Stimulated activated CD8-positive, alpha-beta memory T cell treated with anti-CD3 and anti-CD28 coated beads, Interleukin-4, amount 100 ng/mL, for 24 hours (primary cell): Measurements from ENCODE around the gene DDIT3.
A peak's percentile ranks its signal among the peaks of the same experiment; 100 is the strongest.

Source experiments
- DNase-seq: peaks from one replicate; pipeline ENCODE4 v3.0.0-alpha.2; 2020; ENCODE audit warnings: low read depth

DDIT3 gene

DNA sequence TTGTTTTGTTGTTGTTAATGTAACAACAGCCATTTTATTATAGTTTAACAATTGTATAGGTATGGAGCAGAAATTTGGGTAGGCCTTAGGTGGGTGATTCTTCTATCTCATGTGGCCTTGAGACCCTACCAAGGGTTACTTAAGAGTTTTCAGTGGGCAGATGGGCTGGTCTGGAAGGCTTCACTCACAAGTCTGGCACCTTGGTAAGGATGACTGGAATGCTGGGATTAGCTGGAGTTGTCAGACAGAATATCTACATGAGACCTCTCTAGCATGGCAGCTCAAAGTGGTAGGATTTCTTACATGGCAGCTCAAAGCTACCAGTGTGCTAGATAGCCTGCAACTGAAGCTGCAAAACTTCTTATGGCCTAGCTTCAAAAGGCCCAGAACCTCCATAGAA lies 34.6 kb downstream of the DDIT3 start:
- no peak for DNase-seq

DNA sequence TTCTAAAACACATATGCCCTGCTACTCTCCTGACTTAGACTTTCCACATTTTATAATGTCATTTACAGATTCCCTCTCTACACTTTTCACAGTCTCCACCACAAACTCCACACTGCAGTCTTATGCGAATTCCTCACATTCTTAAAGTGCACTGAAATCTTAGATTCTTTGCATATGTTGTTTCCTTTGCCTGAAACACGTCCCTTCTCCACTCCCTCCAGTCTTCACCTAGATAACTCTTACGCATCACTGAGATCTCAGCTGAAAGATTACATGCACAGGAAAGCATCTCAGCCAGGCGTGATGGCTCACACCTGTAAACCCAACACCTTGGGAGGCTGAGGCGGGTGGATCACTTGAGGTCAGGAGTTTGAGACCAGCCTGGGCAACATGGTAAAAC lies 36.8 kb downstream of the DDIT3 start:
- no peak for DNase-seq

DNA sequence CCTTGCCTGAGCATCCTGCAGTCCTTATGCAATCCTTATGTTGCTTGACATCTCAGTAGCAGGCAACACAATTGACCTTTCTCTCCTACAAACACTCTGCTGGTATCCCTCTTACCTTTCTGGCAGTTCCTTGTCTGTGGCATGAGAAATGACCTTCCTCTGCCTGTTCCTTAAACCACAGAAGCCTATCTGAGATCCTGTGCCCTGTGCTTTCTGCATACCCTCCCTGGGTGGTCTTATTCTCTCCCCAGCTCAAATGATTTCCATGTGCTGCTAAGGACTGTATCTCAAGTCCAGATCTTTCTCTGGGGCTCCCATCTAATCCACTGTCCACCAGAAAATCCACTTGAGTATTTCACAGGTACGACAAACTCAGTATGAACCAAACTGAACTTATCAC lies 38.6 kb downstream of the DDIT3 start:
- no peak for DNase-seq

DNA sequence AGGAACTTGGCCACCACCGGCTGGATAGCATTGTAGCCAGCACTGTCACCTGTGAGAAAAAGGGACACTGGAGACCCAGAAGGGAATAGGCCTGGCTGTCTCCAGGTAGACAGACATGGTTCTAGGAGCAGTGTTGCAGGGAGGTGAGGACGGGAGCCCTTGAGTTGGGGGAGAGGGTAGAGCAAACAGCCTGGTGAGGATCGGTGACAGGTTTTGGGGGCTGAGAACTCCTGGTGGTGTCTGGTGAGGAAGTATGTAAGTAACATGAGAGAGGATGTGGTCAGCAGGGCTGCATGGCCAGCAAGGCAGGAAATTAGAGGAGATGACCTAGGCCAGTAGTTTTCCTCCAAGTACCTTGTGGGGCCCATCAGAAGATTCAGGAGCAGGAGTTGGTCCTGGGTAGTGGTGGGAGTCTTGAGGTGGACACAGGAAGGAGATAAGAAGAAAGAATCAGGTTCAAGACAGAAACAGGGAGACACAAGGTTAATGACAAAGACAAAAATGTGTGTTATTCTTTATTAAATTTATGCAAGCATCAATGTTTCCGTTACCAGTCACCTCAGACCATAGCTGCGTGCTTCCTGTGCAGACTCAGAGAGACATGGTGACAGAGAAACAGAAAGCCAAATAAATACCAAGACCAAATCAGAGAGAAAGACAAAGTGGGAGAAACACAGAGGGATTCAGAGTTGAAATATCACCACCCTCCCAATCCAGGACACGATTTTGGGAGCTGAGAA lies 40.8 kb downstream of the DDIT3 start, which contains the start of gene ARHGAP9:
Gene ARHGAP9, minus strand, starts transcription at position 491 of the 740 bp plus-strand sequence. Its CDS starts 460 bp downstream, at position 31.
- no peak for DNase-seq

DNA sequence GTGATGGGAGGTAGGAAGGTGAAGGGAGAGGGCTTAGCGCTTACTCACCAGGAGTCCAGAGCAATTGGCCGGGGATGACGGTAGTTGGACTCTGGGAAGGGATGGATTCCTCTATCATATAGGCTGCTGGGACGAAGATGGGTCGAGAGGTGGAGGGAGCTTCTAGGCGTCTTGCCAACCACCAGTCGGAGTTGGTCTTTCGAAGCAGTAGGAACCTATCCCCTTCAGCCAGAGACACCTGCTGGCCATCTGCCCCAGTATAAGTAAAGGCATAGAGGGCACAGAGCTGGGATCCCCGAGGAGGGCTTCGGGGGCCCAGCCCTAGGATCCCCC lies 41.3 kb downstream of the DDIT3 start:
- DNase-seq: no peak

DNA sequence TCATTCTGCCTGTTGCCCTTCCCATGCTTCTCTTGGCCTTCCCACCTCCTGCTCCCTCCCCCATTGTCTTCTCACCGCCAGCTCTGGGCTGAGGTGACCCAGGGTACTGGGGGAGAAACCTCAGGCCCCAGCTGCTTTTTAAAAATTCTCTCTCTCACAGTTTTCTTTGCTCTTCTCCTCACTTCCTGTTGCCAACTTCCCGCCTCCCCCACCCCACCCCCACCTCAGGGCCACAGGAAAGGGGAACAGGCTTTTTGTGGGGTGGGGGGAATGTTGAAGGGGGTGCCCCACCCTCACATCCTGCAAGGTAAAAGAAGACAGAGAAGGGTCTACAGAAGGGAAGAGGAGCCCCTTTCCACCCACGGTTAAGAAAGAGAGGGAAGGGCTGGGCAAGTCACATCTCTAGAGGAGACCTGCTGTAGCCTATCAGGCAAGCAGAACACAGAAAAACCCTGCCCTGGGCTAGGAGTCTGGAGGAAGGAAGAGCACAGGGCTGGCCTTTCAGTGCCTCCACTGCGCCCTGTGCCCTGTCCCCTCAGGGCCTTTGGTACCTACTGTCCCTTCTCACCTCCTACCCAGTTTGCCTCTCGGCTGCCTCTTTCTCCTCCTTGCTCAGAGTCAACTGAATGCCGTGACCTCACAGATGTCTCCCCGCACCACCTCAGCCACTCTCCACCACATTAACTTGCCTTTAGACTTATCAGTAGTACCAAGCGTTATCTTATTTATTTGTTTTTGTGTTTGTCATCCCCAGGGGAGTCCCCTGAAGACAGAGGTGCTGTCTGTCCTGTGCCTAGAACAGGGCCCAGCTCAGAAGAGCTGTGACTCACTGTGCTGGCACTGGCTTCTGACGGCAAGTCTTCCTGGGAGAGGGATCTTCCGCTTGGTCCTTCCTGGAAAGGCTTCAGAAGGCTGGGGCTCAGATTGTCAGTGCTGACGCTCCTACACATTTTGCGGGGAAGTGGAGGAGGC lies 42.3 kb downstream of the DDIT3 start:
- DNase-seq: no peak

DNA sequence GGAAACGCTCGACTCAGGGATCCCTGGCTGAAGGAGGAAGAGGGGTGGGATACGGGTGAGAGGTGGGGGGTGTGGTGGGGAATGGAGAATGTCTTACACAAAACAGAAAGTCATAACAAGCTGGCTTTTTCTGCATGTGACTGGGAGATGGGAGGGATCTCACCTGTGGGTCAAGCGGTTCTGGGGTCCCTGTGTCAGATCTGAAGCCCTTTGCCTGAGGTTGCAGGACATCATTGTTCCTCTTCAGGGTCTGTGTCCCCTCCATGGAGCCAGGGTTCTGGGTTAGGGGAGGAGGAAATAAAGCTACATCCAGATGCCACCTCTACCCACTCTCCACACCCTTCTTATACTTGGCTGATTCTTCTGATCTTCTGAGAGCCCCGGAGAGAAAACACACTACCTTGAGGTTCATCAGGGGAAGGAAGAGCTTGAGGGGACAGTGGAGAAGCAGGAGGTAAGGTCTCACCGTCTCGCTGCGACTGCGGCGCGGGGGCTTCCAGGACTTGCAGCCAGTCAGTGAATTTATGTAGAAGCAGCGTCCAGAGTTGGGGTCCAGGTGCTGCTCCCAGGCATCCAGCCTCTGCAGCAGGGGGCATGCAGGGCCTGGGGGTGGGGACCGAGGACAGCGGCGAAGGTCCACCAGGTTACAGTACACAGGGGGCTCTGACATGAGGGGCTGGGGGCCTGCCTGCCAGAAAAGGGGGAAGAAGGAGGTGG lies 43.2 kb downstream of the DDIT3 start:
- no peak for DNase-seq

DNA sequence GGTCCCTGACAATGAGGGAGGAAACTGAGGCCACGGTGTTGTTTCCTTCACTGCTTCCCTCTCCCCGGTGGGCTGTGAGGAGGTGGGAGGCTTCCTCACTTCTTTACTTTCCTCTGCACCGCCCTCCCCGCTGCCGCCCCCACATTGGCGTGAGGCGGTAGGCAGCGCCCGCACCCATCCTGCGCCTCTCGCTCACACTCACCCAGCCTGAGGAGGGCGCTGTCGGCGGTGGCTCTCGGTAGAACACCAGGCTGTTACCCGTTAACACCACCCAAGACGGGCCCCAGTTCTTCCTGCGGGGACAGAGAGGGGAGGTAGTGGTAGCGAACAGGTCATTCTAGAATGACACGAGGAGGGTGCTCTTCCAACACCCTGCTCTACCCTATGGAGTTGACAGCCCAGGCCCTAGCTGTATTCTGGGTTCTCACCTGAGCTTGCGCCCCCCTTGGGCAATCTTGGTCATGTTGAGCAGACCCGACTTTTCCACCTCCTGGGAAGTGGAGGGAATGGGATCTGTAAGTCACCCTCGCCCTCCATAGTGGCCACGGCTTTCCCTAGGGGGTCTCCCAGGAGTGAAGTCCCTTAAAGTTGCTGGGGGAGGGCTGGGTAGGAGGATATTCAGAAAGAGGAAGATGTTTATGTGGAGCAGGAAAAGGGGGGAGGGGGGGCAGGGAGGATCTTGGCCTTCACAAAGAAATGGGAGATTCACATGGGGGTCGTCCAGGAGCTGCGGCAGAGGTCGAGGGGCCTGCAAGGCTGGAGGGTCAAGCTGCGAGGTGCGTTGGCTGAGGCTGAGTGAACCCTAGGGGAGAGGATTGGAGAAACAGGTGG lies 43.9 kb downstream of the DDIT3 start:
- peak; percentile 68 for DNase-seq

DNA sequence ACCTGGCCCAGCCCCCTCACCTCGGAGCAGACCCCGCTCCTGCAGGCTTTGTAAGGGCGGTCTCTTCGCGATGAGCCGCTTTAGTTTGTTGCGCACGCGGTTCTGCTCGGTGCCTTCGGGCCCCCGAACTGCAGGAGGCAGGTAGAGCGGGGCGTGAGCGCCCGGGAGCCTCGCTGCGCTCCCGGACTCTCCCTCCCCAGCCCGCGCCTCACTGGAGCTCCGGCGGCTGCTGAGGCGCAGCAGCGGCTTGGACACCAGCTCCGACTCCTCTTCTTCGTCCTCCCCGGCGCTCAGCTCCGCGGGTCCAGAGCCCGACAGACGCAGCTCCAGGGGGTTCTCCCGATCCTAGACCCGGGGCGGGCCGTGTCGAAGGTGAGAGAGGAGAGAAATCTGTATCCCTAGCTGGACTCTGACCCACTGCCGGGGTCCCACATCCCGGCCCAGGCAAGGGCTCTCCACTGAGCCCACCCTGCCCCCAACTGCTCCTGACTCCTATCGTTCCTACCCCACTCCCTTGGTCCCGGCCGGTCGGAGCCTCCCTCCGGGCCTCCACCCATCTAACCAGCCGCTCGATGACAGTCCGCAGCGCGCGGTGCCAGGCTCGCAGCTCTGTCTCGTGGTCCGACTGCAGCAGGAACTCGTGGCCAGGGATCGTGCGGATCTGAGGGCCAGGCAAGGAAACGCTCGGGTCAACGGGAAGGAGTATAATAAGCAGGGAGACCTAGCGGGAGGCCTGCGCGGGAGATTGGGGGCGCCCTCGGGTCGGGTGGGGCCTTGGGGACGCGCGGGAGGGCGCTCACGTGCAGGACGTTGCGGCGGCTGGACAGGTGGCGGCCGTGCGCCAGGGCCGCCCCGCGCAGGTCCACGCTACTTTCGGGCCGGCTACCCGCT lies 44.8 kb downstream of the DDIT3 start:
- no peak for DNase-seq

DNA sequence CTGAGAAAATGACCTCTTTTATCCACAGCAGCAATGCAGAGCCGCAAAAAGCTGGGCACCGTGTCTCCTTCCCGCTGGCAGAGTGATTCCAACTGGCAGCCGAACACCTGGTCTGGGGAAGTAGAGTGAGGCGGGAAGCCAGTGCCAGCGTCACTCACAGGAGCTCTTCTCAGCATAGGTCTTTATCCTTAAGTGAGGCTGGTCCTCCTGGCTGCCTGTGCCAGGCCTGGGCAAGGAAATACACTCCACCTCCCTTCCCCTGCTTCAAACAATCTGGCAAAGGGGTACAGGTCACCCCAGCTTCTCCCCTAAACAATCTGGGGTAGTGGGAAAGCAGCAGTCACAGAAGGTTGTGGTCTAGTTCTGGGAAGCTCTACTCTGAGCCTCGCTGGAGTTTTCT lies 45.5 kb downstream of the DDIT3 start:
- no peak for DNase-seq

DNA sequence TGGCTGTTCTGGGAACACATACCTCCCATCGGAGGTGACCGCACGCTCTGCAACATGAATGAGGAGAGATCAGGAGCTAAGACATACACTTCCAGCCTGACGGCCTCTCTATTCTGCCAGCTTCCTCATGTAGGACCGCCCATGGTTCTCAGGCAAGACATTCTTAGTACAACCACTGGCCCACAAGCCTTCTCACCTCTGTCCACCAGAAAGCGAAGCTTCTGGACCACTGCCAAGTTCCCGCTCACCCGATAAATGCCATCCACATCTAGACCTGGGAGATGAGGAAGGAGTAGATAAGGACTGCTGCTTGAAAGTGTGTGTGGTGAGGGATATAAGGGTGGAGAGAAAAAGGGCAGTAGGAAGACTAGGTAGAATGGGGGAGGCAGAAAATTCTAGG lies 45.9 kb downstream of the DDIT3 start:
- no peak for DNase-seq

DNA sequence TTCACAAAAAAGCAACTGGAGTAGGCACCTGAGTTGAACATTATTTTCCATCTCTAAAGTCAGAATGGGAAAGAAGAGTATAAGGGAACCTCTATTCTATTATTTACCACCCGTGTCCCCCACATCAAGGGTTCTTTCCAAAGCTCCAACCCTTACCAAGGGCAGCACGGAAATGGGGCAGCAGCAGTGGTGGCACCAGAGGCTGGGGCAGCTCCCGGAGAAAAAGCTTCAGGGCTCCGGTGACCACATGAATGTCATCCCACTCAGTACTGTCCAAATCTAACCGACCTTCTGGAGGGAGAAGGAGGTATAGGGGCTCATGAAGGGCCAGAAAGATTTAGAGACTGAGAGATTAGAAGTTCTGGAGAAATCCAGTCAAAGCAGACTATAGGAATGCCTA lies 46.4 kb downstream of the DDIT3 start:
- DNase-seq: no peak

DNA sequence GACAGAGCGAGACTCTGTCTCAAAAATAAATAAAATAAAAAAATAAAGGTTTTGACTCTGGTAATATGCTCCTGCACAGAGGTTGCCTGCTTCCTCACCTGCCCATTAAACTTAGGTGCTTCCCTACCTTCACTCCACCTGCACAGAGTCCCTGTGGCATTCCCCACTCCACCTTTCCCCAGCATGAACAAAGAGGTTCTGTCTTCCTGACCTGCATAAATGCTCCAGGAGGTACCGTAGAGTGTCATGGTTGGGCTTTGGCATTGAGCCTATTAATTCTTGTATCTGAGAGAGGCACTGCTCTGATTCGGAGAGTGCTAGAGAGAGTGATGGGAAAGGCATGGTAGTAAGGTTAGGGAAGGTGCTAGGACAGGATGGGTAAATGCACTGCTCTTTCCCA lies 46.9 kb downstream of the DDIT3 start:
- no peak for DNase-seq

DNA sequence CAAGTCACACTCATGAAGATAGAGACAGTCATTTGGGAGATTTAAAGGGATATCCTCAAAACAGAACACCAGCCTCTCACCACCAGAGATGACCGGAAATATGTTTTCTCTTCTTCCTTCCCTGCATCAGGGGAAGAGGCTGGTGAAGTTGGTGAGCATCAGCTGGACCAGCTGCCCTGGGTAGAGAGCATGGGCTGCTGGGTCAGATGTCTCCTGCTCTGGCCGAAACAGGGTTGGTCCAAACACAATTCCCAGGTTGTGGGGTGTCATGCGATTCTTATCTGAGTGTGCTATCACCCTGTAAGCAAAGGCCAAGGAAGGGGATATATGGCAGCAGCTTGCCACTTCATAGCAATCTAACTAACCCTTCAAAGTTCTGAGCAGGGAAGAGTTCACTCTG lies 47.9 kb downstream of the DDIT3 start:
- no peak for DNase-seq

DNA sequence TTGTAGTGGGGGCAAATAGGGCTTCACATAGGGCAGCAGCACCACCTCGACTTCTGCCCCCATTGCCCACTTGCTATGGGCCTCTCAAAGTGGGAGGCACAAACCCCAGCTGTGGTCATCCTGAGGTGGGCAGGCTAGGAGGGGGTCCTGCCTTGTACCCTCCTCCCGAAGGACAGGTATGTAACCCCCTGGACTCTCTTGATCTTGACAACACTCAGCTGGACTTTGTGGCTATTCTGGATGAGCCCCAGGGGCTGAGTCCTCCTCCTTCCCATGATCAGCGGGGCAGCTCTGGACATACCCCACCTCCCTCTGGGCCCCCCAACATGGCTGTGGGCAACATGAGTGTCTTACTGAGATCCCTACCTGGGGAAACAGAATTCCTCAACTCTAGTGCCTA lies 48.7 kb downstream of the DDIT3 start:
- no peak for DNase-seq

DNA sequence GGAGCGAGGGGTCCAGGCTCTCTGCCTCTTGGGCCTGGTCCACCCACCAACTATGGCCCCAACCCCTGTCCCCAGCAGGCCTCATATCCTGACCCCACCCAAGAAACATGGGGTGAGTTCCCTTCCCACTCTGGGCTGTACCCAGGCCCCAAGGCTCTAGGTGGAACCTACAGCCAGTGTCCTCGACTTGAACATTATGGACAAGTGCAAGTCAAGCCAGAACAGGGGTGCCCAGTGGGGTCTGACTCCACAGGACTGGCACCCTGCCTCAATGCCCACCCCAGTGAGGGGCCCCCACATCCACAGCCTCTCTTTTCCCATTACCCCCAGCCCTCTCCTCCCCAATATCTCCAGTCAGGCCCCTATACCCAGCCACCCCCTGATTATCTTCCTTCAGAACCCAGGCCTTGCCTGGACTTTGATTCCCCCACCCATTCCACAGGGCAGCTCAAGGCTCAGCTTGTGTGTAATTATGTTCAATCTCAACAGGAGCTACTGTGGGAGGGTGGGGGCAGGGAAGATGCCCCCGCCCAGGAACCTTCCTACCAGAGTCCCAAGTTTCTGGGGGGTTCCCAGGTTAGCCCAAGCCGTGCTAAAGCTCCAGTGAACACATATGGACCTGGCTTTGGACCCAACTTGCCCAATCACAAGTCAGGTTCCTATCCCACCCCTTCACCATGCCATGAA lies 49.2 kb downstream of the DDIT3 start:
- DNase-seq: no peak

DNA sequence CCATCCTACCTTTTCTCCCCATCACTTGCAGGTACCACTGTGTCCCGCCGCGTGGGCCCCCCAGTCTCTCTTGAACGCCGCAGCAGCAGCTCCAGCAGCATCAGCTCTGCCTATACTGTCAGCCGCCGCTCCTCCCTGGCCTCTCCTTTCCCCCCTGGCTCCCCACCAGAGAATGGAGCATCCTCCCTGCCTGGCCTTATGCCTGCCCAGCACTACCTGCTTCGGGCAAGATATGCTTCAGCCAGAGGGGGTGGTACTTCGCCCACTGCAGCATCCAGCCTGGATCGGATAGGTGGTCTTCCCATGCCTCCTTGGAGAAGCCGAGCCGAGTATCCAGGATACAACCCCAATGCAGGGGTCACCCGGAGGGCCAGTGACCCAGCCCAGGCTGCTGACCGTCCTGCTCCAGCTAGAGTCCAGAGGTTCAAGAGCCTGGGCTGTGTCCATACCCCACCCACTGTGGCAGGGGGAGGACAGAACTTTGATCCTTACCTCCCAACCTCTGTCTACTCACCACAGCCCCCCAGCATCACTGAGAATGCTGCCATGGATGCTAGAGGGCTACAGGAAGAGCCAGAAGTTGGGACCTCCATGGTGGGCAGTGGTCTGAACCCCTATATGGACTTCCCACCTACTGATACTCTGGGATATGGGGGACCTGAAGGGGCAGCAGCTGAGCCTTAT lies 49.9 kb downstream of the DDIT3 start:
- DNase-seq: no peak

DNA sequence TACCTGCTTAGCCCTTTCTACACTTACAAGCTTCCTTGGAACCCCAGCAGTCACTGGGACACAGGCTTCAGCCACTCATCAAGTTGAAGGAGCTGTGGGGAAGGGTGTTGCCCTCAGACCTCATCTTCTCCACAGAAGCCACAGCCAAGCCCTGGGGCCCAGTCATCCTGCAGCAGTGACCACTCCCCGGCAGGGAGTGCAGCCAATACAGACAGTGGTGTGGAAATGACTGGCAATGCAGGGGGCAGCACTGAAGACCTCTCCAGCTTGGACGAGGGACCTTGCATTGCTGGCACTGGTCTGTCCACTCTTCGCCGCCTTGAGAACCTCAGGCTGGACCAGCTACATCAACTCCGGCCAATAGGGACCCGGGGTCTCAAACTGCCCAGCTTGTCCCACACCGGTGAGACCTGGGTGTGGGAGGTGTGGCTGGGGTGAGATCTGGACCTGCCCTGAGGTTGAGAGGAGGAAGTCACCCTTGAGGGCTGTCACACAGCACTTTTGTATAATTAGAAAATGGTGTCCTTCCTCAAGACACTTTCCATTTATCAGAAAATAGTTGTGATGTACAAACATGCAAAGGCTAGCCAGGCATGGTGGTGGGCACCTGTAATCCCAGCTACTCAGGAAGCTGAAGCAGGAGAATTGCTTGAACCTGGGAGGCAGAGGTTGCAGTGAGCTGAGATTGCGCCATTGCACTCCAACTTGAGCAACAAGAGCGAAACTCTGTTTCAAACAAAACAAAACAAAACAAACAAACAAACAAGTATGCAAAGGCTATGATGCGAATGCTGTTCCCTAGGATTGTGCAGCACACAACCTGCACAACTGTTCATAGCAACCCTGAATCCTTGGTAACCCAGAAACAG lies 50.8 kb downstream of the DDIT3 start:
- no peak for DNase-seq

DNA sequence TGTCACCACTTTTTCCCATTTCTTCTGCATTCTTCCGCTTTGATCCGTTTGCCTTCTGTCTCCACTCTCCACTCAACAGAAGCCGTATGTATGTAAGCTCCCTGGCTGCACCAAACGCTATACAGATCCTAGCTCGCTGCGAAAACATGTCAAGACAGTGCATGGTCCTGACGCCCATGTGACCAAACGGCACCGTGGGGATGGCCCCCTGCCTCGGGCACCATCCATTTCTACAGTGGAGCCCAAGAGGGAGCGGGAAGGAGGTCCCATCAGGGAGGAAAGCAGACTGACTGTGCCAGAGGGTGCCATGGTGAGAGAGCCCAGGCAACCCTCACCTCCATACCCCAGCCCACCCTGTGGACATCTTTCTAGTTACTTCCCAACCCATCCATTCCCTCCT lies 52.4 kb downstream of the DDIT3 start:
- no peak for DNase-seq
